Activated T-cell treated with anti-CD3 and anti-CD28 coated beads, Interleukin-2, amount 50 U/mL, for 72 hours (primary cell): Measurements from ENCODE around the gene KRT86. TPM values are rescaled to one million over a fixed set of nuclear protein-coding genes. Genes with fewer than 3 reads are reported as not detected.

ENCODE experiments used
- ATAC-seq, 2 donors: fragments of 150-1000 bp; cut with Tn5 transposase; replicated peaks in 1 of 2; 2 replicates each; pipeline ENCODE4 v1.10.0; 2021; ENCODE audit warnings: moderate library complexity in 2 of 2, mild to moderate bottlenecking in 1 of 2
- DNase-seq, 2 donors: peaks; one replicate each; pipeline ENCODE4 v3.0.0; 2021 to 2022; ENCODE audit warnings: mixed read lengths in 1 of 2
- H3K27ac Mint-ChIP-seq: one replicate; pipeline ENCODE4 v1.8.0; 2022; ENCODE audit warnings: mild to moderate bottlenecking, moderate library complexity, mixed read lengths
- H3K27me3 Mint-ChIP-seq: one replicate; pipeline ENCODE4 v1.8.0; 2022; ENCODE audit warnings: low read depth, mixed read lengths
- H3K36me3 Mint-ChIP-seq, 2 donors: one replicate each; pipeline ENCODE4 v1.8.0; 2022; ENCODE audit warnings: mixed read lengths in 2 of 2, mild to moderate bottlenecking in 1 of 2; ENCODE audit not compliant: insufficient read depth in 2 of 2
- H3K4me1 Mint-ChIP-seq: one replicate; pipeline ENCODE4 v1.8.0; 2022; ENCODE audit warnings: low read depth, mixed read lengths
- H3K4me3 Mint-ChIP-seq, 2 donors: one replicate each; pipeline ENCODE4 v1.8.0; 2022; ENCODE audit warnings: mild to moderate bottlenecking in 2 of 2, mixed read lengths in 2 of 2, moderate library complexity in 2 of 2
- H3K9me3 Mint-ChIP-seq, 2 donors: one replicate each; pipeline ENCODE4 v1.8.0; 2022; ENCODE audit warnings: mixed read lengths in 2 of 2
- total RNA-seq, 2 donors: library from RNA; stranded (reverse); gene quantifications; one replicate each; pipeline ENCODE4 v1.2.3, GENCODE V29; 2022

The KRT86 gene
- under 1 TPM; 0.82 to 1.00 TPM for total RNA-seq

GRCh38 chr12:52274521-52275120 lies at the start of gene KRT86:
TSS of gene KRT86 (plus strand) at chr12:52274645. CDS start at chr12:52301917, 27,272 bp downstream.
- peaks cover 14% of the 10 kb centered on the region for H3K4me1 Mint-ChIP-seq
- DNase-seq (no peak), ATAC-seq (no peak)
- no peak within 1 kb of the TSS for H3K4me3 Mint-ChIP-seq
- no peaks in the 10 kb centered on the region for H3K9me3 Mint-ChIP-seq
- peaks cover 53% of the 10 kb centered on the region for H3K27me3 Mint-ChIP-seq
- H3K36me3 Mint-ChIP-seq: no peaks in the 10 kb centered on the region
- H3K27ac Mint-ChIP-seq: no peak within 1 kb of the TSS

- ATAC-seq: no peak
- peaks cover 71% of the 10 kb centered on the region for H3K27me3 Mint-ChIP-seq
- H3K9me3 Mint-ChIP-seq: no peaks in the 10 kb centered on the region
- H3K36me3 Mint-ChIP-seq: peaks cover 0 to 3% of the 10 kb centered on the region in 2 donors
- H3K27ac Mint-ChIP-seq: no peak overlapping the region
- peaks cover 31% of the 10 kb centered on the region for H3K4me1 Mint-ChIP-seq
- H3K4me3 Mint-ChIP-seq: no peak overlapping the region
- no peak for DNase-seq
Observed at GRCh38 chr12:52225752-52226151, 48.7 kb upstream of the KRT86 start.

DNA sequence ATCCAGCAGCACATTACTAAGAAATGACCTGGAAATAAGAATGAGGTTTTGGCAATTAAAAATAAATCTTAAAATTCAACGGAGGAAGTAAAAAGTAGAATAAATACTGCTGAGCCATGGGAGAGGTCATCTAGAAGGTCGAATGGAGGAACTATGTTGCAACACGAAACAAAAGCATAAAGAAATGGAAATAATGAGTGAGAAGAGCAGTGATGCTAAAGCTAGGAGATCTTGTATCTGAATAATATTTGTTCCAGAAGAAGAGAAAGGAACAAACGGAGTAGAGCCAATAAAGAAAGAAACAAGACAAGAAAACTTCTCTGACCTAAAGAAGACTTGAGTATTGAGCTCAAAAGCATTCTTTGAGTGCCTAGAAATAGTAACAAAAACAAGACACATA lies 48.0 kb upstream of the KRT86 start:
- DNase-seq (no peak), ATAC-seq (no peak)
- Mint-ChIP-seq H3K4me1 (peaks cover 24% of the 10 kb centered on the region), H3K27me3 (peaks cover 71% of the 10 kb centered on the region), H3K4me3 (no peak overlapping the region), H3K36me3 (peaks cover 0 to 3% of the 10 kb centered on the region in 2 donors), H3K9me3 (no peaks in the 10 kb centered on the region), H3K27ac (no peak overlapping the region)

GRCh38 chr12:52227606-52228166 lies 46.8 kb upstream of the KRT86 start:
- peaks cover 19% of the 10 kb centered on the region for H3K4me1 Mint-ChIP-seq
- H3K27ac Mint-ChIP-seq: no peak overlapping the region
- no peak overlapping the region for H3K4me3 Mint-ChIP-seq
- no peaks in the 10 kb centered on the region for H3K9me3 Mint-ChIP-seq
- DNase-seq (no peak), ATAC-seq (no peak)
- peaks cover 82% of the 10 kb centered on the region for H3K27me3 Mint-ChIP-seq
- H3K36me3 Mint-ChIP-seq: peaks cover 0 to 3% of the 10 kb centered on the region in 2 donors

DNA sequence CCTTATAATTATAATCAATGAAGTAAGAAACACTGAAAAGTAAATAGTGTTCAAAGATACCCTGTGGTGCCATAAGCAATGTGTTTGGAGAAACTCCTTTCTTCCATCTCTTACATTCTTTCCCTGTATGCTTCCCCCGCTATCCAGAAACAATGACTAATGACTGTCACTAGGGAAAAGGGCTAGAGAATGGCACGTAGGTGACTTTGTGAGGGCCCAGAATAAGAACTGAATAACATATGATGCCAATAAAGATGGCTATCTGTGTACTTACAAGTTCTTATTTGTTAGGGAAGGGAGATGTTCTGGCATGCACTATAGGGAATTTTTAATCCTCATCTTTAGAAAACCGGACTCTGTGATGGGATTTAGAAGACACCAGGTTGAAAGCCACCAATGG lies 46.1 kb upstream of the KRT86 start:
- Mint-ChIP-seq H3K27ac (no peak overlapping the region), H3K27me3 (peaks cover 85% of the 10 kb centered on the region), H3K4me3 (no peak overlapping the region), H3K9me3 (no peaks in the 10 kb centered on the region), H3K4me1 (peaks cover 18% of the 10 kb centered on the region), H3K36me3 (peaks cover 0 to 3% of the 10 kb centered on the region in 2 donors)
- DNase-seq (no peak), ATAC-seq (no peak)

GRCh38 chr12:52228931-52229330 lies 45.5 kb upstream of the KRT86 start:
- peaks cover 12% of the 10 kb centered on the region for H3K4me1 Mint-ChIP-seq
- H3K9me3 Mint-ChIP-seq: no peaks in the 10 kb centered on the region
- H3K36me3 Mint-ChIP-seq: peaks cover 0 to 1% of the 10 kb centered on the region in 2 donors
- no peak for ATAC-seq
- no peak overlapping the region for H3K4me3 Mint-ChIP-seq
- no peak for DNase-seq
- H3K27me3 Mint-ChIP-seq: peaks cover 85% of the 10 kb centered on the region
- no peak overlapping the region for H3K27ac Mint-ChIP-seq

- Mint-ChIP-seq H3K36me3 (no peaks in the 10 kb centered on the region), H3K27me3 (peaks cover 84% of the 10 kb centered on the region), H3K9me3 (no peaks in the 10 kb centered on the region), H3K27ac (no peak overlapping the region), H3K4me3 (no peak overlapping the region), H3K4me1 (peaks cover 5% of the 10 kb centered on the region)
- DNase-seq (no peak), ATAC-seq (no peak)
Observed at GRCh38 chr12:52229836-52230343, 44.6 kb upstream of the KRT86 start.

- DNase-seq: no peak
- H3K4me1 Mint-ChIP-seq: peaks cover 5% of the 10 kb centered on the region
- ATAC-seq: no peak
- H3K27ac Mint-ChIP-seq: no peak overlapping the region
- H3K27me3 Mint-ChIP-seq: peaks cover 84% of the 10 kb centered on the region
- no peaks in the 10 kb centered on the region for H3K36me3 Mint-ChIP-seq
- no peaks in the 10 kb centered on the region for H3K9me3 Mint-ChIP-seq
- no peak overlapping the region for H3K4me3 Mint-ChIP-seq
Observed at GRCh38 chr12:52230364-52231281, 43.8 kb upstream of the KRT86 start.

DNA sequence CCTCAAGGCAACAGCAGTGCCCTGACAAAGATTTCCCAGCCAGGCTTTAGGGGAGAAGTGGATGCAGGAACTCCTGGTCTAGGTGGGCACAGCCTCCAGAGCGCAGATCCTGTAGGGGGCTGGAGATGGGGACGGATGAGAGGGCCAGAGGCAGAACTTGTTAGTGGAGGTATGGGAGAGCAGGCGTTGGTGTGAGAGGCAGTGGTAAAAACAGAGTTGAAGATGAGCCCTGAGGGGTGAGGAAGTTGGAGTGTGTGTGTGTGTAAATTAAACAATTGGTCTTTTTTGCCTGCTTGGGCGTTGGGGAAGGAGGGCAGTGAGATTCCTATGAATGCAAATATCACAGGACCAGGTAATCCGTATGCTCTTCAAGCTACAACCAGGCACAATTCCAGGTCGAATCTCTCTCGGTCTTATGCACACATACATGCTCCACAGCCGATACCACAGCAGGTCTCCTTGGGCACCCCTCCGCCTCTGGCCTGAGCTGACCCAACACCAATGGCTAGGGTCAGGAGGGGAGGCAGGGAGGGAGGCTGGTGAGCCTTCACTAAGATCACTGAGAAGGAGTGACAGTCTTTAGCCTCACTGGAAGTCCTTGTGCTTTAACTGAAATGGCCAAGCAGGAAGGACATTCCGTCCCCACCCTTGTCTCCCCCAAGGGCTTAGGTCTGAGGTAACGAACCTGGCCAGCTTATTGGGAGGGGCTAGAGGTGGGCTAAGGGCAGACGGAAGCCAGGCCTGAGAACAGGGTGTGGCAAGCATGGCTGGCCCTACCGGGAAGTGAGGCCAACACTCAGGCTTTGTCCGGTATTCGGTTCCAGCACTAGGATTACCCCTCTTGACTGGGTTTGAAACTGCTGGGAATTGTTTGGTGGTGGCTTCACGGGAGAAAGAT lies 42.9 kb upstream of the KRT86 start:
- Mint-ChIP-seq H3K4me1 (peaks cover 5% of the 10 kb centered on the region), H3K36me3 (no peaks in the 10 kb centered on the region), H3K4me3 (no peak overlapping the region), H3K9me3 (no peaks in the 10 kb centered on the region), H3K27ac (no peak overlapping the region), H3K27me3 (peaks cover 78% of the 10 kb centered on the region)
- ATAC-seq: no peak
- DNase-seq: no peak

DNA sequence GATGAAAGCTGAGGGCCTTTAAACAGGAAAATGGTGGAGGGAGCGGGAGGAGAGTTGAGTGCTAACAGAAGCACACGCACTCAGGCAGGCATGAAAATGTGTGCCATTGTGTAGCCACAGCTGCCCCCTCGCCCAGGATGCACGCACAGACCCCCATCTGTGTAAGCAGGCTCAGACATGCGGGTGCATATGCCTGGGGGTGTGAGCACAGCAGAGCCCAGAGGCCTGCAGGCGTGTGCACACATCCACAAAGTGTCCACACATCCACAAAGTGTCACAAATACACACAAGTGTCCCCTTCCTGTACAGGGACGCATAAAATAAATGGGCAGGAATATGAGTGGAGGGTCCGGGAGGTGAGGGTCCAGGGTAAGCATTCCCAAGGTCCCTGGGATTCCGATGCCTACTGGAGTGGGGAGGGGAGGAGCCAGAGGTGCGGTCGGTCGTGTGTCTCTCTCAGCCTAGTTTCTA lies 42.2 kb upstream of the KRT86 start:
- H3K9me3 Mint-ChIP-seq: no peaks in the 10 kb centered on the region
- ATAC-seq (no peak), DNase-seq (no peak)
- peaks cover 71% of the 10 kb centered on the region for H3K27me3 Mint-ChIP-seq
- H3K4me1 Mint-ChIP-seq: peaks cover 5% of the 10 kb centered on the region
- no peaks in the 10 kb centered on the region for H3K36me3 Mint-ChIP-seq
- no peak overlapping the region for H3K27ac Mint-ChIP-seq
- no peak overlapping the region for H3K4me3 Mint-ChIP-seq

- Mint-ChIP-seq H3K9me3 (no peaks in the 10 kb centered on the region), H3K36me3 (no peaks in the 10 kb centered on the region), H3K27me3 (peaks cover 65% of the 10 kb centered on the region), H3K4me3 (peak within 1 kb of the TSS in 1 of 2 donors; percentile 26), H3K27ac (no peak within 1 kb of the TSS), H3K4me1 (peaks cover 5% of the 10 kb centered on the region)
- DNase-seq (no peak), ATAC-seq (peak in 1 of 2 donors; percentile 5)
Observed at GRCh38 chr12:52232674-52233461, 41.6 kb upstream of the KRT86 start, which contains the start of gene KRT7. TSS of gene KRT7 (plus strand) at chr12:52233243. CDS start at chr12:52233297, 54 bp downstream.
